Renal cortex interstitium (tissue), 15 donors: ENCODE measurements around the gene FOXP2. TPM values are rescaled to one million over a fixed set of nuclear protein-coding genes. Genes with fewer than 3 reads are reported as not detected.
"Not testable (repeated sequence)": the region's sequence is repeated elsewhere in the genome, so short reads cannot be mapped to it uniquely, and the experiment has no call there.

Source experiments
- DNase-seq, 11 donors: peaks; one replicate each; pipeline ENCODE4 v3.0.0-alpha.2; 2013; ENCODE audit warnings: low read depth in 9 of 11, low spot score in 4 of 11; ENCODE audit errors: extremely low read depth in 1 of 11
- long read RNA-seq, 16 experiments: transcript quantifications; one replicate each; lab custom pipeline, GENCODE V29; 2026
- polyA plus RNA-seq, 3 donors: library from polyadenylated mRNA; unstranded; fragments of 120-200 nt; gene quantifications; one replicate each; pipeline ENCODE4 v1.2.1, GENCODE V29; 2013; ENCODE audit not compliant: insufficient read length in 3 of 3

Gene FOXP2
- 10 to 100 TPM in 2 of 3 donors, 1 to 10 TPM in 1; 9.0 to 13.3 (median 10.0) TPM for polyA plus RNA-seq
- long read RNA-seq, donor 1 = 0 reads
- long read RNA-seq, donor 2 = 0 reads
- long read RNA-seq, donor 3 = 0 reads
- long read RNA-seq, donor 4 = 0 reads
- long read RNA-seq, donor 5 = 0 reads
- long read RNA-seq, donor 6 = 0 reads
- long read RNA-seq, donor 7 = 0 reads
- long read RNA-seq, donor 8 = 0 reads
- long read RNA-seq, donor 9 = 0 reads
- long read RNA-seq, donor 10 = 0 reads
- long read RNA-seq, donor 11 = 0 reads
- long read RNA-seq, donor 12 = 0 reads
- long read RNA-seq, donor 13 = 0 reads
- long read RNA-seq, donor 14 = 0 reads
- long read RNA-seq, donor 15 = 0 reads
- long read RNA-seq, donor 16 = 0 reads

DNA sequence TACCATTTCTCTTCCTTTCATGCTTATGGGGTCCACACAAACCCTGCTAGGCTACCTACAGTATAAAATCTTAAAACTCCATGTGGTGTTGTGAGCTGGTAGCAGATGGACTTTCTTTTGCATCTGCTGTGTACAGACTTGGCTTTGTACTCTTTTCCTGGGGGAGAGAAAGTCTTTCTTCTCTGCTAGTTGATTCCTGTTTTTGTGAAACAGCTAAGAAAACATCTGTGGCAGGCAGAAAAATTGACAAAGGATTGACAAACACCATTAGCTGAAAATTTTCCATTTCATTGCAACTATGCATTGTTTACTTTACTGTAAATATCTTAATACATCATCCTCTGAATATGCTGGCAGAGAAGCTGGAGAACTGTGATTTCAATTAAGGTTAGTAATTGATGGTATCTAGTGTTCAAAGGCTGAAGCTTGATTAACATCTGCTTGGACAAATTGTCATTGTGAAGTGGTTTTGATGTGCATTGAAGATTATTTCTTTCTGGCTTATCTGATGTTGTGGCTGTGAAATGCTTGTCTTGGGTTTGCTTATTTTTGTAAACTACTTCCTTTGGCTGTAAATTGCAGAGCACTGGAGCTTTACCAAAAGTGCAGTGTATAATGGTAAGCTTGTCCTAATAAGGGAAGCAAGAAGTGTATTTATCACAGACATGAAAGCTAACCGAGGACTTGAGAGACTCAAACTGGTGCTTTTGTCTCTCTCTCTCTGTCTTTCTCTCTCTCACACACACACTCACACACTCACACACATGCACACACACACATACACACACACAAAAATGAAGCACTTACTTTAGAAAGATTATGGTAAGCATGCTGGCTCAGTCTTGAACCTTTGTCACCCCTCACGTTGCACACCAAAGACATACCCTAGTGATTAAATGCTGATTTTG is at the start of gene FOXP2:
FOXP2 (plus strand) TSS at position 660 of the 908 bp plus-strand sequence. CDS start 11,697 bp downstream, outside the sequence.
- peak in 4 of 11 donors; percentile 16 to 35 (median 23) for DNase-seq

DNA sequence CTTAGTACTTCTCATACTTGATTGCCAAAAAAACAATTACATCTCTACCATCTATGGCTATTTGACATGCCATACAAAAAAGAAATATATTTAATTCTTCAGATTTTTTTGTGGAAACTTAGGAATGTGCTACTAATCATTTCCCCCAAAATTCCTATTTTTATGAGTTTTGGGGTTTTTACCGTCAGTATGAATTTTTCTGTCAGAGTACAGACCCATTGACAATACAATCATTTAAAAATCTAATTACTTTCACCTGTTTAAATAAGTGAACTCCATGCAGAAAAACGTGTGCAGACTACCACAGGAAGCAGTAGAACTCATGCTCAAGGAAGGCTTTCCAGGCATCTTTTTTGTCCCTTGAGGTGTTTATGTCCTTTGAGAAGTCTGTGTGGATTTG is 48.8 kb upstream of the FOXP2 start:
- DNase-seq = no peak

DNA sequence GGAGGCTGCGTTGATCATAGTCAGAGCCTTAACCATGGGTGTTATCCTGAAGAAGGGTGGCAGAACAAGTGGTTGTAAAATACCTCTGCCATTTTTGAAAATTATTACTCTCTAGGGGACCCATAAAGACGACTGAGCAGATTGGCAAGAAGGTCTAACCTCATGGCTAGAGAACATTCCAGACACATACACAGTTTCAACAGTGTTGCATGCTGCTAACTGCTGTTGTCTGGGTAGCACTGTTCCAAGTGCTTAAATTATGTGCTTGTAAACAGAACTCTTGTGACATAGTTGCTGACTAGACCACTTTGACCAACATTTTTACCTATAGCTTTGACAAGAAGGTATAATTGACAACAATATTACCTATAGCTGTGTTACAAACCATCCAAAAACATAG is 46.1 kb upstream of the FOXP2 start:
- no peak for DNase-seq

DNA sequence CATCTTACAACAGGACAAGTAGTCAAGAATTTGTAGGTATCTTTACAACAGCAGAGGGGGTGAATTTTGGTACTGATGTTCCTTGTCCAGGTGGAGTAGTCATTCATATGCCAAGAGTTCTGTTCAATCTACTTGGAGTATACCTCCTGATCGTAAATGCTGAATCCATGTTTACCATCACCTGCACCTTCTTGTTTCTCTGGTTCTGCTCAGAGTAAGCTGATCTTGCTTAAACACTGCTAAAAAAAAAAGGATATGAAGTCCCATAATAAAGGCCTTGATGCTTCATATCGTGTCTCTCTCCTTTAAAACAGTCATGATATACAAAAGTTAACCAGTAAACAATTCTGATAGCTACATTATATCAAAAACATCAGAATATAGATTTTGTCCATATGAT is 45.3 kb upstream of the FOXP2 start:
- no peak for DNase-seq

DNA sequence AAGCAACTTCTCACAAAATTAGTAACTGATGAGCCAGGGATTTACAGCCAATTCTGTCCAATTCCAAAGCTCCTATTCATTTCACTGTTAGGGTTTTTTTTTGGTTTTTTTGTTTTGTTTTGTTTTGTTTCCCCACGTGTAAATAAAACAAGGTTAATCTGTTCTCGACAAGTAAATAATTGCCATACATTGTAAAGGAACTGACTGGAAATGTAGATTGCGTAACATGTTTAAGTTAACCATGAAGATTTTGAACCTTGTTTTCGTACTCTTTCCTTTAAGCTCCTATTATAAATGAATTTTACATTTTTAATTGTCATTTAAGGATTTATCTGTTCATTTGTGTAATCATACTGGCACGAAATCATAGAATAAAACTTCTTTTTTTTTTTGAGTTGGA is 42.0 kb upstream of the FOXP2 start:
- no peak for DNase-seq

DNA sequence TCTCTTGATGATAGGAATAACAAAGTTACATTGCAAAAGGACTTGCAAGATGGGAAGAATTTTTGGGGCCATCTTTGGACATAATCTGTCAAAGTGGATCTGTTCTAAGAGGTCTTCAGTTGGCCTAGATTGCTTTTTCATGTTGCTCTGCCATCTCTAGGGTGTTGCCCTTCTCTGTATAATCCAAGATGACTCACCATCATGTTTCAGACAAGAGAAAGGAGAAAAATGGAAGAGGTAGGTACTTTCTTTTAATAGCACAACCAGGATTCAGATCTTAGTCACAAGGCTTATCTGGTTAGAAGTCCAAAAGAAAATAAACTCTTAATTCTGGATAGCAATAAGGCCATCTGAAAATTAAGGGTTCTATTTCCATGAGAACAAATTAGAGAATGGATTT is 38.7 kb upstream of the FOXP2 start:
- no peak for DNase-seq

DNA sequence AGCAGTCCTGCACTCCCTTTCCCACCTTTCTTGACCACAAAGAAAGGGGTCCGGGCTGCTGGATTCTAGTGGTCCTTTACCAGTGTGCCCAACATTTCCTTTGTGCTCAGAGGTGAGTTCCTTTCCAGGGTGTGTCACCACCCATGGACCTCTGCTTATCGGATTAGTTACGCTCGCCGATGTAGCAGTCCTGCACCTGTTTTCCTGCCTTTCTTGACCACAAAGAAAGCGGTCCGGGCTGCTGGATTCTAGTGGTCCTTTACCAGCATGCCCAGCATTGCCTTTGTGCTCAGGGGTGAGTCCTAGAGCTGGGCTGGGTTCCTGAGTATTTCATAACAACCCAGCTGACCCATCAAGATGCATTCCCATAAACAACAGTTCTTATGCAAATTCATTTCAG is 30.7 kb upstream of the FOXP2 start:
- DNase-seq = not testable (repeated sequence)

DNA sequence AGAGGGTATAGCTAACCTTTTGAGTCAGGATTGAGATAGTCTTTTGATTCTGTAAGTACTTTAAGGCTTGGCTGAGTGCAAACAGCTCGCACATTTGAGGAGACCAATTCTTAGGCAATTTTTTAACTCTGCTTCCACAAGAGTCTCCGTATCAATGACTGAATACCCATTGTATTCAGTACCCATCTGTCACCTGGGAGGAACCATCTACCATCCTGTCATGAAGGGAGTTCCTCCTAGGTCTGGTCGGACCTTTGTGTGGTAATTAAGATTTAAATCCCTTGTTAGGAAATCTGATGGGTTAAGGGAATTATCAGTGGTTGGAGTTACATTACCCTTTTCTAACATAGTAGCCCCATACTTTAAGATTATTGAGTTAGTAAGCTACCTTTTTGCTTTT is 30.3 kb upstream of the FOXP2 start:
- DNase-seq = not testable (repeated sequence)

DNA sequence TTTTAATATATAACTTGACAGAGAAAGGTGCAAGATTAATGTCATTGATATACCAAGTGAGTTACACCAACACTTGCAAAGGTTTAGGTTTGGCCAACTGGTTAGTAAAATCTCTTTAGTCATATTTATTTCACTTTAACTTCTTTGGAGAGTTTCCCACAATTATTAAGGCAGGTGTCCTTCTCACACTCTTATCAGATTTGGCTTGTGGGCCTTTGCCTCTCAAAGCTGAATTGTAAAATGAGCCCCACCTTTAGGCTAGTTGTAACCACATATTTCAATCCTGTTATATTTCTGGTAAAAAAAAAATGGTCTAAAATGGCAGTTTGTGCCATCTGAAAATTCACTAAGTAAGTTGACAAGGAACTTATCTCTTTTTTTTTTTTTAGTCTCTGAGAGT is 26.6 kb upstream of the FOXP2 start:
- no peak for DNase-seq

DNA sequence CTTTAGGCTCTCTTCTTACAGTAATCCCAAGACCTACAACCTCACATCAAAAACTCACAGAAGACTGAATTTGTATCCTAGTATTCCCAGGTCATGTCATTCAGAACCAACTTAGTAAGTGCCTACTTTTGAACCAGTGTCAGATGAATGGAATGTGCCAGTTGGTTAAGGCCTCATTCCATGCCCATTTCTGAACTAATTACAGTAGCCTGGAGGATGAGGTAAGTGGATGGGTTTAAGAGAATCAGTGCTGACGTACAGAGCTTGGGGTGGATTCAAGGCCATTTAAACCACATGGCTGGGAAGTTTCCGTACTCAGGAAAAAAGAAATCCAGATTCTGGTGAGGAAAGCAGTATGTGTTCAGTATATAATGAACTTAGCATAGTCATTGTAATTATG is 21.9 kb upstream of the FOXP2 start:
- no peak for DNase-seq

DNA sequence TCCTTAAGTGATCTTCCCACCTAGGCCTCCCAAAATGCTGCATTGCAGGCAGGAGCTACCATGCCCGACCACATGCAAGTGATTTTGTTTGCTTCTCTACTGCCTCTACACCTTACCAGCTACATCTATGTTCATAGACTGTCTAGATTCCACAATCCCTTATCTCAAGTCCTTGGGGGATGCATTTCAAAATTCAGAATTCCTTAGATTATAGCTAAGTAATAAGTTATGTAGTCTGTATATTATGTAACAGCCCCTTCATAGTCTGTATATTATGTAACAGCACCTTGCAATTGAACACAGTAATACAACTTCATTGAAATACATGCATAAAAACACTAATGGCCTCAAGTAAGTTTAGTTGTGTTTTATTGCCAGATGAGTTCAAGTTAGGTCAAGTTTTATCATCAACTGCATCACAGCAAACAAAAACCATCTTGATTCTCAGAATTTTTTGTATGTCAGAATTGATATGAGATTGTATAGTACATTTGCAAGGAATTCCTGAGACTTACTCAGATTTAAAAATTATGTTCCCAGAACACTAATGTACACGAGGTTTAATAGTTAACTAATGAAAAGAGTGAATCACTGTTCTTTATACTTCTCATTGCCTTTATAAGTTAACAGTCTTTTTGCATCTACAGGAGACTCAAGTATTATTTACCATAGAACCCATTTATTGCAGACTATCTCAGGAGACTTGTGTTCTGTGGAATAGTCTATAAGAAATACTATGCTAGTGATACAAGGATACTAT is 11.6 kb upstream of the FOXP2 start:
- no peak for DNase-seq

DNA sequence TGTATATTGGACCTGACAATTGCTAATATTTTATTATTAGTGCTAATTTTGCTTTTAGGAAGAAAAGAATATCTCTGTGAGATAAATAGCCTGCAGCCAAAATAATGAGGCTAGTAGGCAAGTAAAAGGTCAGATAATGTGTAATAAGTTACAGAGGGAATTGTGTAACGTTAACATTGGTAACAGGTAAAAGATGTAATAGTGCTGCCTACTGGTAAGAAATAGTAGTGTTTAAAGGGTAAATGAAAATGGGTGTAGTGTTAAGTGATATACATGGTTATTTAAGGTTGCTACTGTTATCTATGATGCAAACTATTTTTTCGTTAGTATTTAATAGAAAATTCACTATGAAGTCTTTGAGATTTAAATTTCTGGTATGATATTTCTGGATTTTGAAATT is 9.2 kb upstream of the FOXP2 start:
- DNase-seq = no peak

DNA sequence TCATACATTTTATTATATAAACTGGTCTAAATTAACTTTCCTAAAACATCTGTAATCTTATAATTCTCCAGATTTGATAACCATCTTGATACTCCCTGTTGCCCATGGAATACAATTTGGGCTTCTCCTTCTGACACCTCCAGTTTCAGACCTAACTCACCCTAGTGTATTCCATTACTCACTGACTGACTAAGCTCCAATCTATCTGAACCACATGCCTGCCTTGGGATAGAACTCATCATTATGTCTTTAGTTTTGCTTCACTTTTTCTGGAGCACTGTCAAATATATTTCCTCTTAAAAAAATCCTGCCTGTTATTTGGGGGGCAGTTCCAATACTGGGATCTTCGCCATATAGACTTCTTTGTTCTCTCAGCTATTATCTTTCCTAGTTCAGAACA is 4.9 kb upstream of the FOXP2 start:
- no peak for DNase-seq

DNA sequence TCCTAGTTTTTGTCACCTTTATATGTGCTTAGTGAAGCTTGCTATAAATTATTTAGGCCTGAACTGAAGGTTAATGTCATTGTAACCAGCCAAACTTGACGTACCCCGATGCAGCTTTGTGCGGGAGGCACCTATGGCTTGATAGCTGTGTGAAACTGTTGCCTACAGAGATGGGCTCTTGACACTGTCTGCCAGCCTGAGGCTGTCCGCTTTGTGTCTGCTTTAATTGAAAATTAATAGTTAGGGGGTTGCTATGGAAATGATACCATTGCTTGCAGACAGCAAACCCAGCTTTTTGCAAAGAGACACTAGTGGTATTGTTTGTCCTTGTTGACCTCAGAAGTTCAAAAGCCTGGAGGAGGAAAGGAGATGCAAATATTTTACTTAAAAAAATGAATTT is 2.1 kb upstream of the FOXP2 start:
- DNase-seq = no peak

DNA sequence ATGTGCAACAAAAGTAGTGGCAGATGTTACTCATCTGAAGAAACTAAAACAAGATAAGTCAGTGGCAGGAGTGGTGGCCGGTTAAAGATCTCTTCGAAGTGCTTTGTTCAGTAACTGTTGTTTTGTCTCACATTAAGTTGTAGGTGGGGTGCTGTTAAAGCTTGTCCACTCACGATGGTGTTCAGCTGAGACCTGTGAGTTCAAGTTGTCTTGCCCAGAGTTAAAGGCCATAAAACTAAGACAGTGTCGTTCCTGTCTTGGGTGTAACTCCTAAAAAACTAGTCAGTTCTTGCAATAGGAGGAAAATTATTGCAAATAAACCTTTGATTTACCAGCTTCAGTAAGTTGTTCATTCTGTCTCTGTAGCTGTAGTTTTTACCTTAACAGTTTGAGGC is 857 bp upstream of the FOXP2 start:
- no peak for DNase-seq

DNA sequence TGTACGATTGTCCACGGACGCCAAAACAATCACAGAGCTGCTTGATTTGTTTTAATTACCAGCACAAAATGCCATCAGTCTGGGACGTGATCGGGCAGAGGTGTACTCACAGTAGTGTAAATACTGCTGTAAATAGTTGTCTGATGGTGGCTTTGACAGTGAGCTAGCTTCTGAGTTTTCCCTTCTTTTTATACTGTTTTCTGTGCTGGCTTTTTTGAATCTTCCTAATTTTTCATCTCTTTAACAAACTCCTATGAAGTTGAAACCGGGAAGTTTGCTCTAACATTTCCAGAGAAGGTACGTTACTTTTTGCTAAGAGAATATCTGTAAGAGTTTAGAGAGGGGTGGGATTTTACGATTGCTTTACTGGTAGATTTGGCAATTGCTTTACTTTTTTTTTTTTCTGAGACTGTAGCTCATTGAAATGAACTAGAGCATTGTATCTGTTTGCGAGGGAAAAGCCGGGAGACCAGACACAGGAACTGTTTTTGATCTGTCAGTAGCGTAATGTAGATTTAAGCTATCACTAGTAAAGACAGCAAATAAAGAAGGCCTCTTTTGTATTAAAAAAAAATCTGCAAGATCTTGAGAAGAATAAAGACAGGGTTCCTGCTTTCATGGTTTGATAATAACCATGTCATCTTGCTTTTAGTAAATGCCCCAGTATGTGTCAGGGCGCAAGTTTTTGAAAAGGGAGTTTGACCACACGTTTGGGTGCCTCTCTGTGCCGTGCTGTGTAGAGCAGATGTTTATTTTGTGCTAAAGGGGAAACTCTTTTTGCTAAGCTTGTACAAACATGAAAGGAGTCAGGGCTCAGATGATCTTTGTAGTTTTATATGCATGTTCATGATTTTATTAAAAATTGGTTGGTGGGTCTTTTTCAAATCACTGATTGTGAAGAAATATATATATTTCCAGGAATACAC is 712 bp downstream of the FOXP2 start:
- peak in 1 of 11 donors; percentile 12 for DNase-seq

DNA sequence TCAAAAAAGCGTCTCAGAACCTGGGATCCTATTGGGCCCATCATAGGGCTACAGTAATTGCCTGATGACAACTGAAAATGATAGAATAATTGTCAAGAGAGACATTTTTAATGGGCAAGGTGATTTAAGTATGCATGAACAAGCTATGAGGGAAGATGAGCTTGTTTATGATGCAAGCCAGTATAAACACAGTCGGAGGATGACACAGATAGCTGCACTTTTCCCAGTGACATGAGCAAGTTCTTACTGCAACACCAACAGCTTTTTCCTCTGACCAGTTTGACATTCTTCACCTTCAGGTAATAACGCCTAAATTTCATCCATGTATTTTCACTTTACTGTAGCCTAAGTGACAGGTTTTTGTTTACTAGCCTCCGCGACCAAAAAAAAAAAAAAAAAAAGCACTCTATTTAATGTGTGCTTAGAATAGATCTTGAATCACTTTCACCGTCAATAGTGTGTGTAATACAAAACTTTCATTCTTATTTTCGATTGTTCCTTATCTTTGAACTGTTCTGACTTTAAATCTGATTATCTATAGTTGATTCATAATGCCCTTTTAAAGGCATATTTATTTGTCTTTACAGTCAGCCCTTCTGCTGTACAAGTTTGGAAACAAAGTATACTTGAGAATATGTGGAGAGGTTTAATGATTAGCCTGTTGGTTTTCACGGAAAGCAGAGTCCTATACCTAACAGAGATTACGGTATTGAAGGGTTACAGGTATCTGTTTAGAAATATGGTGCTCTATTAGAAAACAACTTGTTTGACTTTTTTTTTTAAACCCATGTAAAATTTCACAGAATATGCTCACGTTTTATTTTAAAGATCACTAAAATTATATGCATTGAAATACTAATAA is 1.7 kb downstream of the FOXP2 start:
- DNase-seq = no peak

DNA sequence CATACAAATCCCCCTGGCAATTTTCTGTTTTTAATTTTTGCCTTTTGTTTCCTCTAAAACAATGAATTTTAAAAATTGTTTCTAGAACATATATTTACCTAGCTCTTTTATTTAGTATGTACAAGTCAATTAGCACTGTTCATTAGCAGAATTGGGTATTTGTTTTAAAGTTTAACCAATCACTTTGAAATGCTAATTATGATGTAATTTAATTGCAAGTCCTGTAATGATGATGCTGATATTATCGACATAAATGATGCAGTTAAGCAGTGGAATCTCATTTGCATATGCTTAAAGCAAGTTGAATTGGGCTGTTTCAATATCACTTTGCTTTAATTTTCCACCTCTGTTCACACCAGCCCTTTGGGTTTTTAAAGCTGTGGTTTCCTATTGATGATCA is 2.7 kb downstream of the FOXP2 start:
- DNase-seq = no peak
